NCI-H345 treated with DMSO at 0.1 percent for 48 hours (cell line): Measurements from ENCODE around the gene ACP6.

Source experiments
- DNase-seq: peaks from one replicate; lab custom pipeline; 2025; ENCODE audit not compliant: unreplicated experiment; lab: John Stamatoyannopoulos, UW

ACP6 gene

GRCh38 chr1:147651466-147651865, 18.9 kb downstream of the ACP6 start:
- DNase-seq, result no peak

- no peak for DNase-seq
Observed at GRCh38 chr1:147648933-147649332, 21.4 kb downstream of the ACP6 start.

- no peak for DNase-seq
Observed at GRCh38 chr1:147647796-147648633, 22.3 kb downstream of the ACP6 start.

- DNase-seq, result no peak
Observed at GRCh38 chr1:147643974-147644373, 26.4 kb downstream of the ACP6 start.

DNA sequence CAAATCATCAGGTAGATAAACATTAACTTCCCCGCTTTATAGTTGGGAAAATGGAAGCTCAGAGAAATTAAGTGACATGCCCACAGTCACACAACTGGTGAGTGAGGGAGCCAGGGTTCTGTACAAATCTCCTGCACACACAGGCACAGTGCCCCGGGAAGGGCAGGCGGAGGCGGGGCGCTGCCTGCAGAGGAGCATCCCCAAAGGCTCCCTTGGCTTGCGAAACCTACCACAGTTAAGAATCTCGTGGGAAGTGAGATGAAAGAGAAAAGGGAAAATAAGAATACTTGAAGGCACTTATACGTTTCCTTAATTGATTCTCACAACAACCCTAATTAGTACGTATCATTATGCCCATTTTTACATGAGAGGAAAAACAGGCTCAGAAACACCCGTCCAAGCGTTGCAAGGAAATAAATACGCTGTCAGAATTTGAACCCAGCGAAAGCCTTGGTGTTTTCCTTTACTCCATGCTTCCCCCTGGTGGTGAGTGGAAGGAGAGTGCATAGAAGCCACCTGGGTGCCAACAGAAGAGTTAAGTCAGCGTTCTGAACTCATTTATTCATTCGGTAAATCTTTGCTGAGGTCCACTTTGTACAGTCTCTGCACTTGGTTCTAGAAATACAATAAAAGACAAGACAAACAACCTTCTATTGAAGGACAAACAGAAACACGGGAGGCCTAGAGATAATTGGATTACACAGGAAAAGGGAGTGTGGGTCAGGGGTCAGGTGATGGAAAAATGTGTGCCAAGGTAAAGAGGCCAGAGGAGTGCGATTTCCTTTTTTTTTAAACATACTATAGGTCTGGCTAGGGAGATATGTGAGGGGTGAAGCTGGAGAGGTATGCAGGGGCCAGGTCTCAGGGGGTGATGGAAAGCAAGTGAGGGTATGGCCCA, 28.4 kb downstream of the ACP6 start:
- DNase-seq, result peak; percentile 75

- DNase-seq, result no peak
Observed at GRCh38 chr1:147641291-147641690, 29.0 kb downstream of the ACP6 start.

GRCh38 chr1:147640553-147641165, 29.7 kb downstream of the ACP6 start:
- peak; percentile 96 for DNase-seq

DNA sequence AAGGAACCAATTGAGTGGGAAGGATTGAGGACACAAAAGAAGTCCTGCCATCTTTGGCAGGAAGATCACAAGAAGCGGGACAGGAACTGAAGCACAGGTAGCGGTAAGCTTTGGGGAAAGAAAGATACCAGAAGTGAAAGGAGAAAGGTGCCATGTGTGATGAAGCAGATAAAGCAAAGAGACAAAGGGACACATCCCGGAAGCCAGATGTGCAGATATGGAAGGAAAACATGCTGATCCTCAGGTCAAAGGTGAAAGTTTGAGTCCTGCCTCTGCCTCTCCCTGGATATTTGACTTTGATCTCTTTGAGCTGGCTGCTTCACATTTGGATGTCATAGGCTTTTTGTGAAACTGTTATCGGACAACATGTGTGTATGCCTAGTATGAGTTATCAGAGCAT, 34.0 kb downstream of the ACP6 start:
- DNase-seq, result no peak

GRCh38 chr1:147635342-147635741, 35.0 kb downstream of the ACP6 start:
- DNase-seq, result no peak

DNA sequence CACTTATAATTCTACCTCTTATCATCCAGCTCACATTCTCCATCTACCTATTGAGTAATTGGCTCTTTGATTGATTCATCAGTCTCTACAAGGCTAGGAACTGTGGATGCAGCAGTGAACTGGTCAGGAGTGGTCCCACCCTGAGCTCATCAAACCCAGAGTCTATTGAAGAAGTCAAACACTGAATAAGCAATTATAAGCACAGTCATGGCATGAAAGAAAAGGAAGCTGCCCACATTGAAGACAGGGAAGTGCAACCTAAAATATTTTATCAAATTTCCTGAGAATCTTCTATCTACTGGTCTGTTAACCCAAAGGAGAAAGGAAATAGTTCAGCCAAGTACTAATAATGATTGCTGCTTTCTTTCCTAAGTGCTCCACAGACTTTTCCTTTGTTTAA, 35.7 kb downstream of the ACP6 start:
- DNase-seq, result no peak

- no peak for DNase-seq
Observed at GRCh38 chr1:147633759-147634158, 36.6 kb downstream of the ACP6 start.

- no peak for DNase-seq
Observed at GRCh38 chr1:147631839-147632238, 38.5 kb downstream of the ACP6 start.

DNA sequence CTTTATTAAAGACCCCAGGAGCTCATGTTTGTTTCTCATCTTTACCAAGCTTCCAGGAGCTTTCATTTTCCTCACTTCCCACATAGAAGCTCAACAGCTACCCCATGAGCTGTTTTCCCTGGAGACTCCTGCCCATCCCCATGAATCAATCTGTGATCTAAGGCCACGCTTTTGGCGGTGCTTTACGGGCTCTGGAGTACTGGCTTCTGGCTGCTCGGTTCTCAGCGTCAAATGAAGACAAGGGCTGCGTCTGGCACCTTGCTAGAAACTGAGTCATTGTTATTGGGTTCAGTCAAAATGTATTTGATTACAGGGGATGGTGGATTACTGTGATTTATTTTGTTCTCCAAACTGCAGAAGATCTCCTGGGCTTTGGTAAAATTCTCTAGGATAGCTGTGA, 39.9 kb downstream of the ACP6 start:
- DNase-seq, result no peak

GRCh38 chr1:147630022-147630421, 40.3 kb downstream of the ACP6 start:
- no peak for DNase-seq

DNA sequence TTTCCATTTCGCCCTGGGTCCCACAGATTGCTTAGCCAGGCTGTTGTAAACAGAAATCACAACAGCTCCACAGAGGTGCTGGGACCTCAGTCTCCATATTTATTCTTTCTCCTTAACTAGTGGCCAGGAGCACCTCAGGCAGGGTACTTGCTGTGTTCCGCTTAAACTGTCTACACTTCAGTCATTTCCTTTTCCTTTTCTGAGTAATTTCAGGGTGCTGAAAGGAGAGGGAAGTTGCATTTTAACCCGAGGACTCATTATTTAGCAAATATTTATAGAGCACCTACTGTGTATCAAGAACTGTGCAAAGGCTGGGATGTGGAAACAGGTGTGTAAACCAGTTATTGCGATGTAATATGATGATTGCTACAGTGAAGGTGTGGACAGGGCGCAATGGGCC, 41.9 kb downstream of the ACP6 start:
- DNase-seq, result no peak

GRCh38 chr1:147627435-147628110, 42.8 kb downstream of the ACP6 start:
- peak; percentile 81 for DNase-seq

DNA sequence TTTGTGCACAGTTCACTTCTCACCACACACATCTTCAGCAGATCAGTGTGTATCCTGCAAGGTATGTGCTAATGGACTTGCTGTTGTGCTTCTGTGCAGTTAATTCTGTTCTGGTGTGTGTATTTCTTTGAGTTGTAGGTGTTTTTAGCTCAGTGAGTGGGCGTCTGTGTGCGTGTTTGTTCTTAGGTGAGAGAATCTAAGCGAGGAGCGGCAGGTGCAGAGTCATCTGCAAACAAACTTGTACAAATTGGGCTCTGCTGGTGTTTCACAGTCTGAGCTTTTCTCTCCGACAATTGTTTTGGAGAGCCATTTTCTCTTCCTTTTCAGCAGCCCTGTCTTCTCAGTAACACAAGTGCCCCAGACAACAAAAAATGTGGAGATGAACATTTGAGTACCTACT, 43.6 kb downstream of the ACP6 start:
- peak; percentile 99 for DNase-seq

DNA sequence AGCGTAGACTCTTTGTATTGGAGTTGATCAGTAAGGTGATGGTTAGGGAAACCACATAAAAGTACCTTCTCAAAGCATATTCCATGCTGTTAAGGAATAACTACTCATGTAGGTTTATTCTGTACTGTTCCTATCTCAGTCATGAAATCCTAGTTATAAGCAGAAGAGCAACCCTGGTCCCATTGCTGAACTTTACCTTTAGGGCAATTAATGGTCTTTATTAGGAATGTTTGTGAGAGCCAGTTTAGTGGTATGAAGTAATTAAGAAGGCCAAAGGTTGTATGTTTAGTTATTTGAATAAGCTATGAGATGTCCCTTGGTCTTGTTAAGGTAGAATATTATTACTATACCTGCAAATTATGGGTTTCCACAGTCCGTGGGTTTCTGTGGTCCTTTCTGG, 44.0 kb downstream of the ACP6 start:
- no peak for DNase-seq

- peak; percentile 47 for DNase-seq
Observed at GRCh38 chr1:147625362-147625995, 44.8 kb downstream of the ACP6 start.

GRCh38 chr1:147624529-147624928, 45.8 kb downstream of the ACP6 start:
- no peak for DNase-seq

DNA sequence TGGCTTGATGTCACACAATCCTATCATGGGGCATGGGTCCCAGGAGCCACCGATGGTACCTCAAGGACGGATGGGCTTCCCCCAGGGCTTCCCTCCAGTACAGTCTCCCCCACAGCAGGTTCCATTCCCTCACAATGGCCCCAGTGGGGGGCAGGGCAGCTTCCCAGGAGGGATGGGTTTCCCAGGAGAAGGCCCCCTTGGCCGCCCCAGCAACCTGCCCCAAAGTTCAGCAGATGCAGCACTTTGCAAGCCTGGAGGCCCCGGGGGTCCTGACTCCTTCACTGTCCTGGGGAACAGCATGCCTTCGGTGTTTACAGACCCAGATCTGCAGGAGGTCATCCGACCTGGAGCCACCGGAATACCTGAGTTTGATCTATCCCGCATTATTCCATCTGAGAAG, 46.3 kb downstream of the ACP6 start:
- no peak for DNase-seq
